C1 segment of cervical spinal cord (tissue), 14 donors: Measurements from ENCODE around the gene CNTFR.
A peak's percentile ranks its signal among the peaks of the same experiment; 100 is the strongest.

Experiments used
- DNase-seq, 14 donors: peaks; one replicate each; lab custom pipeline; 2025; lab: John Stamatoyannopoulos, UW

CNTFR gene

DNA sequence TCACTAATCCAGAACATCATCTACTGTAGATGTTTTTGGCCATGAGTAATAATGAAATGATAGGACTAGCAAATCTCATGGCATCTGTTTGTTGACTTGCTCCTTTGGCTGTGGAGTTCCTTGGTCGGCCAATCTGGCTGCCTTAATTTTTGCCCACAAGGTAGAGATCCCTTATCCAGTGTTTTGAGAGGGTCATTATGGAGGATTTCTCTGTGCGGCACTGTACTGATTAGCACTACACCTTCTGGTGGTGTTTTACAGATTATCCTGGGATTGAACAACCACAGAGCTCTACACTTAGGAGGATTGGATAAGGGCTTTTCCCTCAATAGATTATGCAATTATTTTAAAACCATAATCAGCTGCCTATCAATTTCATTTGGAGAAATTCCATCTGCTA lies 63.5 kb downstream of the CNTFR start:
- DNase-seq = no peak

DNA sequence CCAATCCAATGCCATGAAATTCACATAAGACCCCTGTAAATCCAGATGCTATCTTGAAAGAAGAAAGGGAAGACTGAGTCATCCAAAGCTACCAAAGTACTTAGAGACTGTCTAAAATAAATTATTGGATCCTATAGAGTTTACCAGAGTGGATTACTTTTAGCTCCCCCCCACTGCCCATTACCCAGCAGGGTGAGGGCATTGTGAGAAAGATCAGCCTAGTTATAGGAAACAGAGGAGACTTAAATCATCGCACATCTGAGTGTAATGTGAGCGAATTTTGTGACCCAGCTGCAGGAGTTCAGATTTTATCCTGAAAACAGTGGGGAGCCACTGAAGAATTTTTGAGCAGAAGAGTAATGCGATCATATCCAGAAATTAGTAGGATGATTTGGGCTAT lies 65.2 kb downstream of the CNTFR start:
- DNase-seq = no peak

DNA sequence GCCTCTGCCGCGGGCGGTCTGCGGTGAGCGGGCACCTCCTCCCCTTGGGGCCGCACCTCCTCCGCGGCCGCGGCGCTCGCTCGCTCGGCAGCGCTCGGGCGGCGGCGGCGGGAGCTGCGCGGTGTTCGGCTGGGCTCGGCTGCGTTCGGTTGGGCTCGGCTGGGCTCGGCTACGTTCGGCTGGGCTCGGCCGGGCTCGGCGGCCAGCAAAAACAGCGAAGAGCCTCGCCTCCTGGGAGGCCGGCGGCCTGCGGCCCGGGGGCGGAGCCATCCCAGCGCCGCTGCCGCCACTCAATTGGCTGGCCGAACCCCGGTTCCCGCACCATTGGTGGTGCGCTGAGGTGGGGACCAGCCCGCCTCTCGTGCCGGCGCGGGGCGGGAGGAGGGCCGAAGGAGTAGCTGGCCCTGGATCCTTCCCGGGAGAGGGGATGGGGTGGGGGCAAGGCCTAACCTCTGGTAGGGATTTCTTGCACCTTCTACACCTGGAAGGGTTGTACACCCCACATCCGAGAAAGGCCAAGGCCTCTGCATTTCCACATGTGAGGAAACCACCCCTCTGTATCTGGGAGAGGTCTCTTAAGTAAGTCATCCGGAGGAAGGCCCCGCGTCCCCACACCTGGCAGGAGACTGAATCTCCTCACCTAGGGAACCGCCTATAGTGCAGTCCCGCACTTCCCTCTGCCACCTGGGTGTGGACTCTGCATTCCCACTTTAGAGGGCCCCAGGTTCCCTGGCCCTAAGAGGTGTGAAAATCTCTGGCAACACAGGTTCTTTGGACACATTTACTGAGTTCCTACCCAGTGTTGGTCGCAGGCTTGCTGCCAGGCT lies 66.3 kb downstream of the CNTFR start, which contains the start of gene ENHO:
TSS of gene ENHO (minus strand) at position 20 of the 827 bp plus-strand sequence. CDS start 1,295 bp downstream, outside the sequence.
- DNase-seq = peak; percentile 54 to 95 (median 90)

DNA sequence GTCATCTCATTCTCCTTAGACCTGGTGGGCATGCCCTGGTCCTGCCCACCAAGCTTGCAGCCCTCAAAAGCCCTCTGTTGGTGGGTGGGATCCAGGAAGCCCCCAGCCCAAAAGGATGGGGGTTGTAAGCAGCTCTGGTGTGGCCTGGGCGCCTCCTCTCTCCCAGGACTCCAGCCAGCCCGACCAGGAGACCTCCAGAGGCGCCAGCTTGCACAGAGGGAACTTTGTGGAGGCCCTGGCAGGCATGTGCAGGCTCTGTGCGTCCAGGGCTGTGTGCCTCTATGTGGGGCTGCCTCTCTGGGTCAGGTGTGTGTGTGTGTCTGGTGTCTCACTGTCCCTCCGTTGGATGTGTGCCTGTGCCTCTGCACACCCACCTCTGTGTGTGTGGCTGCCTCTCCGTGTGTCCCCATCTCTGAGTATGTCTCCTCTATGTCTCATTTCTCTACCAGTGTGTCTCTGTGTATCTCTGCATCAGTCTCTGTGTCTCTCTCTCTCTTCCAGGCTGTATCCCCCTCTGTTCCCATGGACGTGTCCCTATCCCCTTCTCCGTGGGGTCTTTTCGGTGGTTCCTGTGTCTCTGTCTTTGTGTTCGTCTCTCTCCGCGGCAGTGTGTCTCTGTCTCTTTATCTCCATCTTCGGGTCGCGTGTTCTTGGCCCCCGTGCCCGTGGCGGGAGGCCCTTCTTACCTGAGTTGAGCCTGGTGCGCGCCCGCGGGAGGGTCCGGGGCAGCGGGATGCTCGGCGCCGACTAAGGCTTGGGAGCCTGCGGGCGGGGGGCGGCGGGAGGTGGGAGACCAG lies 67.2 kb downstream of the CNTFR start:
- DNase-seq = peak in 11 of 14 donors; percentile 29 to 70 (median 48)

DNA sequence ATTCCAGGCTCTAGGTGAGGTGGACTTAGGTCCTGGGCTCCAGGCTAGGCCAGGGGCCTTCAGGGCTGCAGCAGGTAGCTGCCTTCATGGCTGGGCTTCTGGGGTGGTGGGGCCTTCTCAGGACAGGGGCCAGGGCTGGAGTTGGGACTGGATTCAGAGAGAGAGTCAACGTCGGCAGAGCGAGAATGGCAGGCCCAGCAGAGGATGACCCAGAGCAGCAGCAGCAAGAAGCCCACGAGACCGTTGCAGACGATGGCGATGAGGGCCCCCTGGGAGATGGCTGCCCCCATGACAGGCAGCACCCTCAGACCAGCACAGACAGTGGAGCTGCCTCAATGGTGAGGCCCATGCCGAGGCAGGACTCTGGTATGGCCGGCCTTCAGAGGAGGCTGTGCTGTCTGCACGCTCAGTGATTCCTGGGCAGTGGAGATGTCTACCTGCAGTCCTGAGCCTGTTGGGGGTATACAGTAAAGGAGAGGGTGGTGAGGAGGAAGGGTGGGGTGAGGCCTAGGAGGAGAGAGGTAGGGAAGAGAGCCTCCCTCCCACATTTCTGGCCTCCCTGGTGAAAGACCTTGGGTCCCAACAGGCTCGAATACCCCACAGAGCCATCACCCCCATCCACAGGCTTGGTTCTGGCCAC lies 68.0 kb downstream of the CNTFR start:
- no peak for DNase-seq

DNA sequence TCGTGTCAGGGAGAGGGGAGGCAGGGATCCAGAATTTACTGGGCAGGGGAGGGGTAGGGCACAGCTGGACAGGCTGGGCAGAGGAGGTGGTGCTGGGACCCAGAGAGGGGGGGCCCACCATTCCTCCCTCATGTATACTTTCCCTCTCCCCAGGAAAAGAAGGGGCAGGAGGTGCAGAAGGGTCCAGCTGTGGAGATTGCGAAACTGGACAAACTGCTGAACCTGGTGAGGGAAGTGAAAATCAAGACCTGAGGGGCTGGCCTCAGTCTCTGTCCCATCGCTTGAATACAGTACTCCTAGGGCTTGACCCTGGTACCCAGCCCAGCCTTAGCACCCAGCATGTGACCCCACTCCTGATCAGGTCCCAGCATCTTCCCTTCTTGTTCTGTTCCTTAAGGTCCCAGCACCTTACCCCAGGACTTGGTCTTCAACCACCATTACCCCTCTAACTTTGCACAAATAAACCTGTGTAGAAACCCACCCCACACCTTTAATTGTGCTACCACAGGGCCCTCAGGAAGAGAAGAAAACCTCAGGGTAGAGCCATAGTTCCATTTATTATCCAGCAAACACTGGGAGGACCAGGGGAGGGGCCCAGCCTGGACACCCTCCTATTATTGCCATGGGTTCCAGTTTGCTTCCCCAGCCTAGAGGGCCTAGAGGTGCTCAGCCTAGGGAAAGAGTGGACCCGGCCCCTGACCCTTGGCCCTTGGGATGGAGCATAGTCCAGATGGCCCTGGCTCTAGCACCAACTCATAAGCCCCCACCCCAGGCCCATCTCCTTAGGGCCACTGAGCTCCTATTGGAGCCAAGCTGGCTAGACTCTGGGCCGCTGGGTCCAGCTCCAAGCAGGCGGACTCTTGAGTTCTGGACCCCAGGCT lies 68.8 kb downstream of the CNTFR start:
- DNase-seq = no peak

DNA sequence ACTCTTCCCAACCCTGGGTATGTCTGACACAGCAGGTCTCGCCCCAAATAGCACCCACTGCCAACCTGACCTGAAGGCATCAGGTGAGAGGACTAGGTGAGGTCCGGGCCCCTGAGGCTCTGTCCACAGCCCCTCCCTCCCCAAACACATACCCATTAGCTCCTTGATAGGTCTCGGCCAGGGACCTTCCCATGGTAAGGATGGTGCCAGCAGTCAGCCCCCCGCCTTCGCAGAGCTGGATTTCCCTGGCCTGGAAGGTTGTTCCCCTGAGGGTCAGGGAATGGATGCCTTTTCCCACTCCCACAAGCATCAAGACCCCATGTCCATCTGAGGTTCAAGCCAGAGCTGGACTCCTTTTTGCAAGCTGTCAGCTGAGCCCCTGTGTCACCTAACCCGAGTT lies 69.4 kb downstream of the CNTFR start:
- DNase-seq = no peak

DNA sequence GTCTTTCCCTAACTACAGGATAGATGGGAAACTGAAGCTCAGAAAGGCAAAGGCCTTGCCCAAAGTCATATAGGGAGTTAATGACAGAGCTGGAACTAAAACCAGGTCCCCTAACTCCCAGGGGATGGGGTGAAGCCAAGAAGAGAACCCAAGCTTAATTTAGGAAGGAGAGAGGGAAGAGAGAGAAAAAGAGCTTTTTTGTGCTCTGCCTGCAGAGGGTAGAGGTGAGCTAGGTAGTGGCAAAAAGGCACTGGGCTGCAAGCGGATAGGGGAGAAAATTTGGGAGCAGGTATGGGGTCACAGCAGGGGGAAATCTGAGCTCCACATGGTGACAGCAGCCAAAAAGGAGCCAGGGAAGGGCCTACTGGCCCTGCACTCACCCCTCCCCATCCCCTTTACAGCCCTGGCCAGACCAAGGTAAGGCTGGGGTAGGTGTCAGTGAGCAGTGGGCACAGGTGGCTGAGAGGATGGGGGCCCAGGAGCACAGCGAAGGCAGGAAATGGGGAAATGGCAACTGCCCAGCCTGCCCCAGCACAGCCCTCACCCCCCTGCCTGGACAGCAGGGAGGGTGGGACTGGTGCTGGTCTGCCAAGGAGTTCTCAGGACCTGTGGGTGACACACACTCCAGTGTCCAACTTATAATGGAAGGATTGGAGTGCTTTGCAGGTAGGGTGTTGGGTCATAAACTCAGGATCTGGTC lies 70.1 kb downstream of the CNTFR start:
- no peak for DNase-seq

DNA sequence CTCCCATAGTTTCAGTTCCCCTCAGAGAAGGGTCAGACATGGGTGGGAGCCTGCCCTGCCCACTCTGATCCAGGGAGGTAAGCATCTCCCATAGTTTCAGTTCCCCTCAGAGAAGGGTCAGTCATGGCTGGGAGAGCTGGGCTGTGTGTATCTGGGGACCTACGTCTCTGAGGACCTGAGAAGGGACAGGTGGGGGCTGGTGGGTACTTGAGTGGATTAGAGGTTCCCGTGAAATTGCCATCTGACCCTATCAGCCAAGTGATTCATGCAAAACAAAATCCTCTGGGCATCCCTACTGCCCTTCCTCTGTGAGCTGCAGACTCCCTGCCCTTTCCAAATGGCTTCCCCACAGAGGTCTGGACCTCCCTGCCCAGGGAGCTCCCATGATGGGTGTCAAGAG lies 70.6 kb downstream of the CNTFR start:
- DNase-seq = no peak

DNA sequence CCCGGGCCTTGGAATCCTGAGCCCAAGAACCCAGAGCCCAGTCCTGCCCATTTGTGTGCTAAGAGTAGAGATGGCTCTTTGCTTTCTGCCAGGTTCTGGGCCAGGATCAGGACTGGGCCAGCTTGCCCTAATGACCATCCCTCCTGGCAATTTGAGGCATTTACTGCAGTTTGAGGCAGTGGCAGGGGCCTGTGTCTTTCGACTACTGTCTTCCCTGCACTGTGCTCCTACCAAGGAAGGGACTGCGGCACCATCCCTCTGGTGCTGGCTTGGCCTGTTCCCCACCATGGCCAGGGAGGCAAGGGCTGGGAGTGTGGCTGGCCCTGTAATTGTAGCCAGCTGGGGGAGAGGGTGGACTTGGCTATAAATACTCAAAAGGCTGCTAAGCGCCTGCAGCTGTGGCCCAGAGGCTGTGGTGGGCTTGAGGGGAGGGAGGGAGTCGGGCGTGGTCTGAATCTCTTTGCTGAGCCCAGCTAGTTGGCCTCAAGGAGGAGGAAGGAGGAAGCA lies 71.4 kb downstream of the CNTFR start:
- DNase-seq = no peak

DNA sequence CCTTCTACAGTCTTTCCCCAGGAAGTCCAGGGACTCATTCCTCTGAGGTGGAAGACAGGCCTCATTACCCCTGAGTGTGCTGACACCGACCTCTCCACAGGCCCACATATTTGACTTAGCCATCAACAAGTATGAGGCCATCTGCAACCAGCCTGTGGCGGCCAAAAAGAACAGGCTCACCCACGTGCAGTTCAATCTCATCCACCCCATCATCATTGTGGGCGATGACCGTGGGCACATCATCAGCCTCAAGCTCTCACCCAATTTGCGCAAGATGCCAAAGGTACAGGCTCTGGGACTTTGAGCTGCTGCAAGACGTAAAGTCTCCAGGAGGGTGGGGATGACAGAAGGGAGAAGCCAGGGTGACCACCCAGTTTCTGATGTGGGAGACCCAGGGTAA lies 72.3 kb downstream of the CNTFR start:
- DNase-seq = no peak

DNA sequence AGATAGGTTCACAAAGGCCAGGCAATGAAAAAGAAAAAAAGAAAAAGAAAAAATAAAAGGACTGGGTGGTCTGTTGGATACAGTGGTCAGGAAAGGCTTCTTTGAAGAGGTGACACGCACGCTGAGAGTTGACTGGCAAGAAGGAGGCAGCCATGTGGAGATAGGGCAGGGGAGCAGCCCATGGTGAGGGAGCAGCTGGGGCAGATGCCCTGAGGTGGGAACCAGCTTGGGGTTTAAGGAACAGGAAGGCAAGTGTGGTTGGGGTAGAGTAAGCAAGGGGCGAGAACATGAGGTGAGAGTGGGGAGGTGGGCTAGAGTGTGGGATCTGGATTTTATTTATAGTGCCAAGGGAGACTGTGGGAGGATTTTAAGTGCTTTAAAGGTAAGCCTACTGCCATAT lies 73.6 kb downstream of the CNTFR start:
- DNase-seq = no peak

DNA sequence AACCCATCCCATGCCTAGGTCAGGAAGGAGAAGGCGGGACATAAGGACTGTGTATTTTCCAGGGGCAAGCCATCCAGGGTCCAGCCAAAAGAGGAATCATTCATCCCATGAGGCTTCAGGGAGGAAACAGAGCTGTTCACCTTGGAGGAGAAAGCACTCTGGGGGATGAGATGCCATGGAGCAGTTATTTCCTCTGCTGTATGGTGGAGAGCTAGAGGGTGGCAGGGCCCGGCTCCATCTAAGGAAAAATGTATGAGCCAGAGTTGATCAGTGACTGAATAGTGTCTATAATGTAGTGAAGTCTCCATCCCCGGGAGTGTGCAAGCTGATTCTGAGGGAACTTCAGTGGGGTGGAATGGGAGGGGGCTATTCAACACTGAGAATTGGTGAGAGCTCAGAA lies 74.7 kb downstream of the CNTFR start:
- no peak for DNase-seq

DNA sequence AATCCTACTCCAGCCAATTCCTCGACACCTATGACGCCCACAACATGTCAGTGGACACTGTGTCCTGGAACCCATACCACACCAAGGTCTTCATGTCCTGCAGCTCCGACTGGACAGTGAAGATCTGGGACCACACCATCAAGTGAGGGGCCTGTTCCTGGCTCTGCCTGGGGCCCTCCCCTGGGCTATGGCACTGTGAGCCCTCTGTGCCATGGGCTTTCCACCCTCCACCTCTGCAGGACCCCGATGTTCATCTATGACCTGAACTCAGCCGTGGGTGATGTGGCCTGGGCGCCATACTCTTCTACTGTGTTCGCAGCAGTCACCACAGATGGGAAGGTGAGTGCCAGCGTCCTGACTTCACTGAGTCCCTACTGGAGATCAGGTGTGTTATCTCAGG lies 75.1 kb downstream of the CNTFR start:
- no peak for DNase-seq

DNA sequence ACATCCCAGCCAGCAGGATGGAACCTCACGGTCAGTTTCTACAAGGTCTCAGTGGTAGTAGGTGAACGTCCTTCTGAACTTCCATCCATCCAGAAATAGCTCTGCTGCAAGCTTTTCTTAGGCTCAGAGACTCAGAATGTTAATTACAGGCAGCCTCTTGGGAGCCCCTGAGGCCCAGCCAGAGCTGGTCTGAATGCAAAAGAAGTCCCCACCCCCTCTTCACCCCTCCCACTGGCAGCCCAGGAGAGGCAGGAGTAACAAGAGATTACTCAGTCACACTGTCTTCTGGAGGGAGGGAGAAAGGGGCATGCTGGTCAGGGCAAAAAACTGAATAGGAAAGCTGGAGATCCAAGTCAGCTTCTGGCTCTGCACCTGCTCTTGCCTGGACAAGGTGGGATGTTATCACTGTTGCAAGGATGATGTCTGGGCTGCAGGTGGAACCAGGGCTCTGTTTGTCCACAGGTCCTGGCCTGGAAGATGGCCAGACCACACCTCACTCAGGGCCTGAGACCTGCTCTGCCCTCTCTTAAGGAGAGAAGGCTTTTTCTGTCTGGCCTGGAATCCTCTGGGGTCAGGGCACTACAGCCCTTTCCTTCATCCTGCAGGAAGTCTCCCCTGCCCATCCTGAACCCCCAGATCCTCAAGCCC lies 75.8 kb downstream of the CNTFR start:
- peak in 6 of 14 donors; percentile 18 to 41 (median 26) for DNase-seq

DNA sequence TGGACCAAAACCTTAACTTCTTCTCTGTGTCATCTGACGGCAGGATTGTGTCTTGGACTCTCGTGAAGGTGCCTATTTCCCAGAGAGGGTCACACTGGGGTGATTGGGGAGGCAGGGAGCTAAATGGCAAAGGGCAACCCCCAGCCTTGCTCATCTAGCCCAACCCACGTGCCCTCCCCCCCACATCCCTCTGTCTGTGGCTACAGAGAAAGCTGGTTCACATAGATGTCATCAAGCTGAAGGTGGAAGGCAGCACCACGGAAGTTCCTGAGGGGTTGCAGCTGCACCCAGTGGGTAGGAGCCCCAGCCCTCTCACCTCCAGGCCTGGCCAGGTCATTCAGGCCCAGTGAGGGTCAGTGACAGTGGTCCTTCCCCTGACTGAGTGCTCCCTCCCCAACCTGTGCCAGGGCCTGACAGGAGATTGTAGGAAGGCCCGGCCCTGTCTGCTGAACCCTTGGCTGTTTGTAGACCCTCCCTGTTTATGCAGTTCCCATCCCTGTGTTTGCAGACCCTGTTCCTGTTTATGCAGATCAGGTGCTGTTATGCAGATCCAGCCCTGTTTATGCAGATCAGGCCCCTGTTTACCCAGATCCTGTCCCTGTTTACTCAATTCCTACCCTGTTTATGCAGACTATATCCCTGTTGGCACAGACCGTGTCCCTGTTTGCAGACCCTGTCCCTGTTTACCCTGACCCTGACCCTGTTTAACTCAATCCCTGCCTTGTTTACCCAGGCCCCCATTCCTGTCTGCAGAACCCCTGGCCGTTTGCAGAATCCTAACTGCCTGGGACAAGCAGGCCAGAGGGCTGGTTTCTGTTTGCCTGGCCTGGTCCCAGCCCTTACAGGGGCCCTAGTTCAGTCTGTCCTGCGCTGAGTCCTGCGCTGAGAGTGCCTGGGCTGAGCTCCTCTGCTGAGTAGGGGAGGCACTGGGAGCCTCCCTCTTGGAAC lies 77.1 kb downstream of the CNTFR start:
- DNase-seq = peak in 2 of 14 donors; percentile 21 to 41

DNA sequence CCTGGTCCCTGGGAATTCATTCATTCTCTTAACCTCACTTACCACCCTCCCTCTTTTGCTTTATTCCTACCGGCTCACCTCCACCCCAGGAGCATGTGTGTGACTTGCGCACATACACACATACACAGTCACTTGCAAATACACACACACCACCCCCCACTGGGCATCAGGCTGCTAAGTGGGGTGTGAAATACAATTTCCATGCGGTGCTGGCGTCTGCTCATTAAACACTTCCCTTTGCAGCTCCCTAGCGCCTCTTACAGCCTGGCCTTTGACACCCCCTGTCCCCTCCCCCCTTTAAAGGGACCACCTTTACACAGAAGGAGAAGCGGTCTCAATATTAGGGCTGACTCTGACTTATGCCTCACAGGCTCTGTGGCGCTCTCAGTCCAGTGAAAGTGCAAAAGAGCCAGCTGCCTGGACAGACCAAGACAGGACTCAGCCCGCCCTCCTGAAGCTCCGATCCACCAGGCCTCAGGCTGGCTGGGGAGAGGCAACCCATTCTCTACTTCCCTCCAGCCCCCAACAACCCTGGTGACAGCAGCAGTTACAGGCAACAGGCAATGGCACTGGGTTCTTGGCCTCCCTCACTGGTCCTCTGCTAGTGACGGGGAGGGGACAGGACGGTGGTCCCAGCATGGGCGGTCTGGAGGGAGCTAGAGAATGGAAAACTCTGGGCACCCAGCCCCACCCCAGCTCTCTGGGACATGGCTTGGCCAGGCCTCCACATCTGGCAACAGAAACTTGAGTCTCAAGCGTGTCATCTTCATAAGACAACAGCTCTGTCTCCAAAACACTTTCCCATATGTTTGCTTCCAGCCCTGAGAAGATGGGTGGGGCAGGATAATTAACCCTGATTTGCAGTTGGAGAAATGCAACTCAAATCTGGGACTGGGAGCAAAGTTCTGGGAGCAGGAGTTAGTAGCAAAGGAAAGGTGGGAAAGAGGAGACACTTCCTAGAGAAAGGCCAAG lies 78.7 kb downstream of the CNTFR start:
- peak in 2 of 14 donors; percentile 33 to 89 for DNase-seq
